IPS DF 4.7 (cell line): ENCODE measurements around the gene RANGAP1.
"Not testable (repeated sequence)": the region's sequence is repeated elsewhere in the genome, so short reads cannot be mapped to it uniquely, and the experiment has no call there.

ENCODE experiments used
- DNase-seq: peaks from one replicate; pipeline ENCODE4 v3.0.0-alpha.2; 2013; ENCODE audit warnings: low spot score; ENCODE audit errors: extremely low read depth

The RANGAP1 gene

GRCh38 chr22:41261541-41262249, 24.3 kb downstream of the RANGAP1 start:
- DNase-seq: no peak

- DNase-seq: no peak
These were observed 25.1 kb downstream of the RANGAP1 start for GRCh38 chr22:41260871-41261270.

DNA sequence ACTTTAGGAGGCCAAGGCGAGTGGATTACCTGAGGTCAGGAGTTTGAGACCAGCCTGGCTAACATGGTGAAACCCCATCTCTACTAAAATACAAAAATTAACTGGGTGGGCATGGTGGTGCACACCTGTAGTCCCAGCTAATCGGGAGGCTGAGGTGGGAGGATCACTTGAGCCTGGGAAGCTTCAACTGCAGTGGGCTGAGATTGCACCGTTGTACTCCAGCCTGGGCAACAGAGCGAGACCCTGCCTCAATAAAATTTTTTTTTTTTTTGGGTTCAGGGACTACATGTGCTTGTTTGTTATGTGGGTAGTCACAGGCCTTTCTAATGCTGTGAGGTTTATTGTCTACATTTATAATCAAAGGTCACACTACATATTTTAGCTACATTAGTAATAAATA, 26.2 kb downstream of the RANGAP1 start:
- not testable (repeated sequence) for DNase-seq

GRCh38 chr22:41257696-41258095, 28.3 kb downstream of the RANGAP1 start:
- no peak for DNase-seq

DNA sequence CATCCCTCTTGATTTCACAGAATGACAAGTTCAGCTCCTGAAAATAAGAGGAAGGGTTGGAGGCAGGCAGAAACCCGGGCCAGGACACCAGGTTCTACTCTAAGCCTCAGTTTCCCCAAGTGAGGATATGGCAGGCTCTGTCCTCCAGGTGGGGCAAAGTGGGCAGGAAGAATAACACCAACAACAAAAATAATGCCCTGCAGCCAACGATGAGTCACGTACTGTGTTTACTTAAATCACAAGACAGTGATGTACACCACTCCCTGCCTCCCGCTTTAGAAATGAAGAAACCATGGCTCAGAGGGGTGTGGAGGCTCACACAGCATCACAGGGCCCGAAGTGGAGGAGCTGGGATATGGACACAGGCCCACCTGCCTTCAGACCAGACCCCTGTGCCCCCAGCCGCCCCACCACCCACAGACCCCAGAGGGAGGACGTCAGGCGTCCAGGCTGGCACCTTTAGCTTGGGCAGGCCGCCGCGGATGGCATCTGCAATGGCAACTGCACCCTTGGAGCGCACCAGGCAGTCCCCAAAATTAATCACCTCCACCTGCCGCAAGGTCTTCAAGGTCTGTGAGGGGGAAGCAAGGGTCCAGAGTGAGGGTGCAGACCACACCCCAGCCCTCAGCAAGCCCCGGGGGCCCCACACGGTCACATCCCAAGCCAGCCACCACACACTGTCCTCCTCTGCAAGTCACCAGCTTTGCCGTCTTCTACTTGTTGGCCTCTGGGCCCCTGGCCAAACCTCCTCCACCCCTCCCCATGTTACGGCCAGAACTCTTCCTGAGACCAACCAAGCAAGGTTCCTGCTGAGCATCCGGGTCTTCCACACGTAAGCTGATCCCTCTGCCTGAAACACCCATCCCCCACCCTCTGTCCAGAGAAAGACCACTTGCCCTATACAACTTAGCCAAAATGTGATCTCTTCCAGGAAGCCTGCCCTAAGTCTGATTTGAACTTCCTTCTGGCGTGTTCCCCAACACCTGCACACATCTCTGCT, 29.4 kb downstream of the RANGAP1 start:
- no peak for DNase-seq

DNA sequence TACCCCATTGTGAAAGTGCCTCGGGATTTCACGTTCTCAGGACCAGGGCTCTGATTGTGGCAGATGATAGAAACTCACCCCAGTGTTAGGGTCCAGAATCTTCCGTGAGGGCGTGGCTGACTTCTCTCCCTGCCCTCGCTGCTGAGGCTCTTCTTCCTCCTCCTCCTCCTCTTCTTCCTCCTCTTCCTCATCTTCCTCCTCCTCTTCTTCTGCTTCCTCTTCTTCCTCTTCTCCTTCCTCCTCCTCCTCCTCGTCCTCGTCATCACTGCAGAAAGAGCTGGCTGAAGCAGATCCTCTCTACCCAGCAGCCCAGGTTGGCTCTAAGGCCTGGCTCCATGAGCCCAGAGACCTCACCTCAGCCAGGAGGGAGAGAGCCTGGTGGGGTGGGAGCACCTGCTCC, 31.8 kb downstream of the RANGAP1 start:
- DNase-seq: no peak

GRCh38 chr22:41252365-41252764, 33.6 kb downstream of the RANGAP1 start:
- no peak for DNase-seq

DNA sequence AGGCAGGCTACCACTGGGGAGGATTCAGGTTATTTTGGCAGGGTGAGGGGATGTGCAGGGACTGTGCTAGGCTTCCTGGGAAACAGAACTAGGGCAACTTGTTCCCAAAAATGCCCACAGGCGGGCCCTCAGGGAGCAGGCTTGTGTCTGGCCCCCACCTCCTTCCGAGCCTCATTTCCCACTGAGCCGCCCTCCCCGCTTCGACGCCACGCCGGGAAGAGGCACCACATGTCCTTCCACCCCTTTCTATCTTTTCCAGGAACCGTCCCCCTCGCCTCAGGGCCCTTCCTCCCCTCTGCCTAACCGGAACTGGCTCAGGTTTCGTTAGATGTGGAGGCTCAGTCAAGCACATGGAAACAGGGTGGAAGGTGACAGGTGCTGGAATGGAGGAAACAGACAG, 35.9 kb downstream of the RANGAP1 start:
- DNase-seq: no peak

DNA sequence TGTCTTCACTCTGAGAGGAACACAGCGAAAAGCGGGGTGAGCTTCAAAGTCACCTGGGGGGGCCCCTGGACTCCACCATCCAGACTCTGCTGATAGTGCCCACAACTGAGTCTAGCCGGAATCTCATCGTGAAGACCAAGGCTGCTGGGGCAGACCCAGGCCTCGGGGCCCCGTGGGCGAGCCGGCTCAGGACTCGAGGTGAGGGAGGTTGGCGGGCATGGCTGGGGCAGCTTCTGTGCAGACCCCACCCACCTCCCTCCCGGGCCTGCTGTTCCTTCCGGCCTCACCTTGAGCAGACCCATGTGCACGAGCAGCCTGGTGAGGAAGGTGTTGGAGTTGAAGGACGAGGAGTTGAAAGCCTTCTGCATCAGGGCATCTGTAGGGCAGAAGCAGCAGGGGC, 36.5 kb downstream of the RANGAP1 start:
- no peak for DNase-seq

- DNase-seq: no peak
These were observed 37.2 kb downstream of the RANGAP1 start for GRCh38 chr22:41248758-41249157.

DNA sequence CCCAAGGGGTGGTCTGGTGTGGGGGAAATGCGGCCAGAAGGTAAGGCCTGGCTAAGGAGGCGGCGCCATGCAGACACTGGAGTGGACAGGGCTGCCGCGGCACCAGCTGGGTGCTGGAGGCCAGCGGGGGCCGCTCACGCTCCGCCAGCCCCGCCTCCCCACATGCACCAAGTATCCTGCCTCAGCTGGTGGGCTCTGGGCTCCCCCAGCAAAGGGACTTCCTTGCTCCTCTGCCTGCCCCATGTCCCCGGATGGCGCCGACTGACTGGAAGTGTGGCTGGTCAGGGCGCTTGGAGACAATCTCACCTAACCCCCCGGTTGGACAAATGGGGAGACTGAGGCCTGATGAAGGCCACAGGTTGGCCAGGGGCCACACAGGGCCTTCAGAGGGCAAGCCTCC, 37.7 kb downstream of the RANGAP1 start:
- DNase-seq: no peak

- no peak for DNase-seq
These were observed 38.3 kb downstream of the RANGAP1 start for GRCh38 chr22:41247703-41248102.

GRCh38 chr22:41245917-41246499, 40.0 kb downstream of the RANGAP1 start:
- DNase-seq: no peak

DNA sequence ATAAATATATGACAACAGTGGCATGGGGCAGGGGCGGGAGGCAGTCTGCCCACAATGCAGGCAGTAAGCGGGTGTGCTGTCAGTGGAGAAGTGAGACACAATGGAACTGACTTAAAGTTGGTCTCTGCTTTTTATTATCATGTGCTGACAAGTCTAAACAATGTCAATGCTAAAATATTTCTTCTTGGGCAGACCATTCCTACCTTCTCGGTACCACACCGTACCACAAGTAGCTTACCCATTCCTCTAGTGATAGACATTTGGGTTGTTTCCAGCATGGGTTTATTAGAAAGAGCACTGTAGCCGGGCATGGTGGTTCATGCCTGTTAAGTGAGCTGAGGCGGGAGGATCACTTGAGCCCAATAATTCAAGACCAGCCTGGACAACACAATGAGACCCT, 42.6 kb downstream of the RANGAP1 start:
- no peak for DNase-seq

GRCh38 chr22:41242396-41243117, 43.4 kb downstream of the RANGAP1 start:
- DNase-seq: no peak

DNA sequence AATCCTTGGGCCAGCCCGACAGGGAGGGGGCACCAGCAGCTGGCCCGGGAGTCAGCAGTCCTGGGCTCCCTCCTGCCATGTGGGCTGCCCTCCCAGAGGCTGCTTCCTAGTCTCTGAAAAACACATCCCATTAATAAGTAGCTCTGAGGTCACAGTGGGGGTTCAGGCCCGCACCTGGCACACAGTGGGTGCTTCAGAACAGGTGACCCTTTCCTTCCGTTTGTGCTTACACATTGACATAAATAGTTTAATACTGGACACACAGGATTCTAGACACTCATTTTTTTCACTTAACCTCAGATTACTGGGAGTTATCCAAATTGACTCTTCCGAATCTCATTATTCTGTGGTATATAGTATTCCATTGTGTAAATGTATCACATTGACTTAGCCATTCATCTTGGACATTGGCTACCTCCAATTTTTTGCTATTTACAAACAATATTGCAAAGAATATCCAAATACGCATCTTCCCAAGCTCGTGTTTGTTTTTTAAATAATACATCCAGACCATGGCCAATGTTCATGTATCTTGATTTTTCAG, 44.8 kb downstream of the RANGAP1 start:
- DNase-seq: no peak

DNA sequence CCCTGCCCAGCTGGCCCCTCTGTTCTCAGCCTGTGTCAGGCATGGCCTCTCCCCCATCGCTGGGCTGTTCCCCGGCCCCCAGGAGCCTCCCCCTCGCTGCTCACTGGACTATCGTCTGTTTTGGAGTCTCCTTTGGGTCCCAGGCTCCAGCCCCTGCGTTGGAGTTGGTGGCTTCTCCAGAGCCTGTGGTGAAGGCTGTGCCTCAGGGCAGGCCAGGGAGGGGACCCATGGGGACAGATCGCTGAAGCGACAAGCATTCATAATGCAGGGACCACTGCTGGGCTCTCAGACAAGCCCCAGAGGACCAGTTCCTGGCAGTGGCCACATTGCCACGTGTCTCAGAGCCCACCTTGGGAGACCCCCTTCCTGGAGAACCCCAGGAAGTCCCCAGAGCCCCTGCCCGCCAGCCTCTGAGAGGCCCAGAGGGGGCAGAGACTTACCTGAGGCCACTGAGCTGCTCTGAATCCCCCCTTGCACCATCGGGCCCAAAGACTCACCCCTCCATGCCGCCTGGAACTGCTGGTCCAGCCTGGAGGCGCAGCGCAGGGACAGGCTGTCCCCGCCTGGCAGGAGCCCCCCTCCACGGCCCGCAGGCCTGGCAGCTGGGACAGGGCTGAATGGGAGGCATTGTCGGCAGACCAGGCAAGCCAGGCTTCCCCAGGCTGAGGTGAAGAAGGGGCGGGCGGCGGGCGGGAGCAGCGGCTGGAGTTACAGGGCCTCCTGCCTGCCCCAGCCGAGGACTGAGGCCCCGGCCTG, 45.4 kb downstream of the RANGAP1 start, which contains the start of gene CHADL:
Gene CHADL (minus strand): TSS at position 555 of the 756 bp plus-strand sequence. CDS start 50 bp downstream, at position 505.
- no peak for DNase-seq

DNA sequence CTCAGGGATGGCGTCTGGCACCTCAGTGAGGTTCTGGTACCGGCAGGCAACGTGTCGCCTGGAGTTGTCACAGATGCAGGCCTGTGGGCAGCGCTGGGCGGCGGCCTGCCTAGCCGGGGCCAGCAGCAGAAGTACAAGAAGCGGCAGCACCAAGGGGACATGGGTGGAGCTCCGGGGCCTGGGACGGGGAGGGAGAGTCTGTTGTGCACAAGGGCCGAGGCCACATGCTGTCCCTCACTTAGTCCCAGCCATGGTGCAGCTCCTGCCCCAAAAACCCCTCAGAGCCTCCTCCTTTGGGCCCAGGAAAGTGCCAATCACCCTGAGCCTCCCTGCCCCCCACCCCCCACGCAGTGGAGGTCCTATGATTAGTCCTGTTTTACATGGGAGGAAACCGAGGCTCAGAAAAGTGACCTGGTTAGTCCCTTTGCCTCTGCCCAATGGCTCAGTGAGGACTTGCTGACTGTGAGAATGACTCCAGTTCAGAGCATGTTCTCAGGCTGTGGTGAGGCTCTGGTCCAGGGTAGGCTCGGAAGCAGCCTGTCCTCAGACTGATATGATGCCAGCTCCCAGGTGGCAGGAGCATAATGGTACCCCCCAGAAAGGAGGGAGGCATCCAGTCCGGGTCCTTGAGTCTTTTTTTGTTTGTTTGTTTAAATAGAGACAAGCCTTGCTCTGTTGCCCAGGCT, 46.4 kb downstream of the RANGAP1 start:
- DNase-seq: no peak

DNA sequence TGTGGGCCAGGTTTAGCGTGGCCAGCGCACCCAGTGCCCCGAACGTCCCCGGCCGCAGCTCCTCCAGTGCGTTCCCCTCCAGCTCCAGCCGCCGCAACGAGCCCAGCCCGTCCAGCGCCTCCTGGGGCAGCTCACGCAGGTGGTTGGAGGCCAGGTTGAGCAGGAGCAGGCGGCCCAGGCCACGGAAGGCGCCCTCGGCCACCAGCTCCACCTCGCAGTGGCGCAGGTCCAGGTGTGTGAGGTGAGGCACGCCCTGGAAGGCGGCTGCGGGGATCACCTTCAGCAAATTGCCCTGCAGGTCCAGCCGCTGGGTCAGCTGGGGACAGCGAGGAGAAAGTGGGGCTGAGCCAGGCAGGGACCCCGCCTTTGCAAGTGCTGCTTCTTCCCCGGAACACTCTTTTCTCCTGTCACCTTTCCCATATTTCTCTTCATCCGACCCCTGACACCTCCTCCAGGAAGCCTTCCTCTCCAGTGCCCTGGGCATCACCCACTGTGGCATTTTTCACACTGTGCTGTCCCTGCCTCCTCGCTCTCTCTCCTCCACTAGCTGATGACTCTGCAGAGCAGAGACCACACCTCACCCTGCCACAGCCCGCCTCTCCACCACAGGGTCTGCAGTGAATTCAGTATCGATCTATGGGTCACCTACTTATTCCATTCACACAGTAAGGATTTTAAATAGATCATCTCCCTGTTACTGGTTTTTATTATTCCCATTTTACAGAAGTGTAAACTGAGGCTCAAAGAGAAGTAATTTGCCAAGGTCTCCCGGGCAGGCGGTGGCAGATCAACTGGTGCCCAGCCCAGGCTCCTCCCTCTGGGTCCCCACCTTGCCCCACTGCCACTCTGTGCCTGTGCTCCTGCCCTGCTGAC, 47.2 kb downstream of the RANGAP1 start:
- no peak for DNase-seq
